ENCODE results near the gene ATG4B. TPM values are rescaled to one million over a fixed set of nuclear protein-coding genes. Genes with fewer than 3 reads are reported as not detected.

The ATG4B gene
- total RNA-seq, 1 donor from 2014 or later = 82.9 TPM

- DNase-seq (ENCODE audit: low spot score) = no peak
Observed at GRCh38 chr2:241613017-241613780, 24.3 kb upstream of the ATG4B start.

GRCh38 chr2:241615041-241615440 lies 22.5 kb upstream of the ATG4B start:
- DNase-seq (ENCODE audit: low spot score) = no peak

- no peak for DNase-seq (ENCODE audit: low spot score)
Observed at GRCh38 chr2:241615522-241616052, 21.9 kb upstream of the ATG4B start.

GRCh38 chr2:241616168-241617125 lies 21.0 kb upstream of the ATG4B start:
- DNase-seq (ENCODE audit: low spot score) = no peak

- DNase-seq (ENCODE audit: low spot score) = no peak
Observed at GRCh38 chr2:241617431-241618154, 19.9 kb upstream of the ATG4B start.

- DNase-seq (ENCODE audit: low spot score) = no peak
Observed at GRCh38 chr2:241618296-241618805, 19.1 kb upstream of the ATG4B start.

- DNase-seq (ENCODE audit: low spot score) = no peak
Observed at GRCh38 chr2:241618829-241619228, 18.7 kb upstream of the ATG4B start.

GRCh38 chr2:241619597-241620418 lies 17.7 kb upstream of the ATG4B start:
- DNase-seq (ENCODE audit: low spot score) = no peak

- no peak for DNase-seq (ENCODE audit: low spot score)
Observed at GRCh38 chr2:241620419-241620769, 17.1 kb upstream of the ATG4B start.

- DNase-seq (ENCODE audit: low spot score) = no peak
Observed at GRCh38 chr2:241627675-241628074, 9.8 kb upstream of the ATG4B start.

GRCh38 chr2:241629762-241630435 lies 7.6 kb upstream of the ATG4B start:
- DNase-seq (ENCODE audit: low spot score) = no peak

GRCh38 chr2:241632478-241633325 lies 4.8 kb upstream of the ATG4B start:
- no peak for DNase-seq (ENCODE audit: low spot score)

- DNase-seq (ENCODE audit: low spot score) = no peak
Observed at GRCh38 chr2:241633561-241633960, 3.9 kb upstream of the ATG4B start.

GRCh38 chr2:241635756-241636155 lies 1.7 kb upstream of the ATG4B start:
- no peak for DNase-seq (ENCODE audit: low spot score)

GRCh38 chr2:241636182-241637017 lies 1.1 kb upstream of the ATG4B start:
- no peak for DNase-seq (ENCODE audit: low spot score)

- no peak for DNase-seq (ENCODE audit: low spot score)
Observed at GRCh38 chr2:241637795-241638660, 535 bp downstream of the ATG4B start.

GRCh38 chr2:241638940-241639339 lies 1.4 kb downstream of the ATG4B start:
- no peak for DNase-seq (ENCODE audit: low spot score)

Measured in ureter (tissue), 1 donor.